Subcutaneous abdominal adipose tissue (tissue), 5 donors: ENCODE results near the gene HTR1D.
"Not testable (repeated sequence)": the region's sequence is repeated elsewhere in the genome, so short reads cannot be mapped to it uniquely, and the experiment has no call there.

ENCODE experiments used
- H3K27ac ChIP-seq: one replicate; pipeline ENCODE4 v1.7.0; 2013; ENCODE audit warnings: low read depth, mild to moderate bottlenecking, inconsistent platforms, low read length, moderate library complexity
- H3K27me3 ChIP-seq, 5 donors: one replicate each; pipeline ENCODE4 v1.7.0; 2013; ENCODE audit warnings: low read length in 5 of 5, inconsistent platforms in 1 of 5; ENCODE audit not compliant: control insufficient read depth in 5 of 5, insufficient read depth in 4 of 5
- H3K36me3 ChIP-seq, 5 donors: one replicate each; pipeline ENCODE4 v1.7.0; 2013; ENCODE audit warnings: low read length in 5 of 5; ENCODE audit not compliant: control insufficient read depth in 5 of 5, insufficient read depth in 5 of 5
- H3K4me1 ChIP-seq, 5 donors: one replicate each; pipeline ENCODE4 v1.7.0; 2013; ENCODE audit warnings: low read length in 5 of 5, mild to moderate bottlenecking in 3 of 5, moderate library complexity in 1 of 5; ENCODE audit not compliant: control insufficient read depth in 5 of 5, insufficient read depth in 5 of 5
- H3K4me3 ChIP-seq, 5 donors: one replicate each; pipeline ENCODE4 v1.7.0; 2013; ENCODE audit warnings: low read length in 5 of 5, low read depth in 1 of 5
- H3K9ac ChIP-seq, 5 donors: one replicate each; pipeline ENCODE4 v1.7.0; 2013; ENCODE audit warnings: low read length in 5 of 5, mild to moderate bottlenecking in 4 of 5, moderate library complexity in 3 of 5
- H3K9me3 ChIP-seq, 5 donors: one replicate each; pipeline ENCODE4 v1.7.0; 2013; ENCODE audit warnings: low read length in 5 of 5; ENCODE audit not compliant: control insufficient read depth in 5 of 5
- donor health status: healthy.
- donor health status: healthy.
- donor health status: healthy.
- donor health status: healthy.
- donor health status: healthy.

HTR1D gene

DNA sequence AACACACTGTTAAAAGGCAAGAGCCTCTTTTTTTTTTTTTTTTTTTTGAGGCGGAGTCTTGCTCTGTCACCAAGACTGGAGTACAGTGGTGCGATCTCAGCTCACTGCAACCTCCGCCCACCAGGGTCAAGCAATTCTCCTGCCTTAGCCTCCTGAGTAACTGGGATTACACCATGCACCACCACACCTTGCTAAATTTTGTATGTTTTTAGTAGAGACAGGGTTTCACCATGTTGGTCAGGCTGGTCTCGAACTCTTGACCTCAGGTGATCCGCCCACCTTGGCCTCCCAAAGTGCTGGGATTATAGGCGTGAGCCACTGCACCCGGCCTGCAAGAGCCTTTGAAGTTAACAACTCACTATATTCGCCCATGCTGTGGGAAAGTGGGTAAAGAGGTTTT lies 9.6 kb downstream of the HTR1D start:
- H3K4me1 ChIP-seq, H3K9me3 ChIP-seq, H3K27ac ChIP-seq, H3K4me3 ChIP-seq, H3K36me3 ChIP-seq, H3K9ac ChIP-seq: not testable (repeated sequence)
- peaks cover 8 to 20% (median 11%) of the 10 kb centered on the region in 5 donors for H3K27me3 ChIP-seq

DNA sequence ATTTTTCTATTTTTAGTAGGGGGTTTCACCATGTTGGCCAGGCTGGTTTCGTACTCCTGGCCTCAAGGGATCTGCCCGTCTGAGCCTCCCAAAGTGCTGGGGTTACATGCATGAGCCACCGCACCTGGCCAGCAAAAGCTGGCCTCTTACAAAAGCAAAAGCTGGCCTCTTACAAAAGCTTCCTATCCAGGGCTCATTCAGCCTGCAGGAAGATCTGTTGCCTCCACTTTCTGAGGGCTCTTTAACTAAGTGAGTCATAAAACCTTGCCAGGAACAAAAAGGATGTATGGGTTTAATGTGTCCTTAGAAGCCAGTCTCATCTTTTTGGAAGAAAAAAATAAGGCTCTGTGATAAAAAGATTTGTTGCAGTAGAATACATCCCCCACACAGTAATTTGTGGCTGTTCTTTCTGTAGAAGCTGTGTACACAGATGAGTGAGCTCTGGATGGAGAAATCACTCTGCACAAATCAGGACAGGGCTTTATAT lies 15.0 kb downstream of the HTR1D start:
- Histone ChIP-seq H3K27ac (no peak overlapping the region), H3K9ac (no peak overlapping the region), H3K36me3 (no peaks in the 10 kb centered on the region), H3K9me3 (no peaks in the 10 kb centered on the region), H3K27me3 (peaks cover 0 to 5% (median 3%) of the 10 kb centered on the region in 5 donors), H3K4me3 (no peak overlapping the region), H3K4me1 (no peaks in the 10 kb centered on the region)

DNA sequence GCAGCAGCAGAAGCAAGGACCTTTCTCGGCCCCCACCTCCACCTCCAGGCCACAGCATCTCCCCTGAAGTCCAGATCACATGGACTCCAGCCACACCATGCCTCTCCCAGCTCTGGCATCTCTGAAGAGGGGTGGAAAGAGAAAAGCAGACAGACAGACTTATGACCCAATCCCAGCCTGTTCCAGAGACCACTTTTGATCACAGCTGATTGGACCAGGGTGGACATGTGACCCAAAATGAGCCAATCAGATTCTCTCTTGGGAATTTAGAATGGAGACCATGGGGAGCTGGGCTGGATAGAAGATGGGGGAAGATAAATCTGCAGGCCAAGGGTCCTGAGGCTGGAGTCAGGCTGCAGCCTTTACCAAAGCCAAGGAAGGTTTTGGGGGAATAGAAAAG lies 16.4 kb downstream of the HTR1D start:
- peaks cover 0 to 5% (median 0%) of the 10 kb centered on the region in 5 donors for H3K27me3 ChIP-seq
- H3K9ac ChIP-seq = no peak overlapping the region
- H3K9me3 ChIP-seq = no peaks in the 10 kb centered on the region
- no peaks in the 10 kb centered on the region for H3K4me1 ChIP-seq
- H3K36me3 ChIP-seq = no peaks in the 10 kb centered on the region
- no peak overlapping the region for H3K27ac ChIP-seq
- no peak overlapping the region for H3K4me3 ChIP-seq

DNA sequence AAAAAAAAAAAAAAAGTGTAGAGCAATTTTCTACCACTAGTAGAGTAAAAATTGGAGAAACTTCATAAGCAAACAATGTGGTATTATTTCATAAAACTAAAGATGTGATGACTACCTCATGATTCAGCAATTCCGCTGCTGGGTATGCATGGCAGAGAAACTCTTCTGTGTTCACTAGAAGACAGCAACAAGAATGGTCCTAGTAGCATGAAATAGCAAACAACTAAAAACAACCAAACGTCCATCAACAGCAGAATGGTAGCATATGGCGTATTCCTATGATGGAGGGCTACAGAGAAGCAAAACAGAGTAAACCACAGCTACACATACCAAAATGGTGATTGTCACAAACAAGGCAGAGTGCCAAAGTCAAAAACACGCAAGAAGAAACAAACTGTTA lies 18.9 kb downstream of the HTR1D start:
- peaks cover 0 to 9% (median 5%) of the 10 kb centered on the region in 5 donors for H3K27me3 ChIP-seq

DNA sequence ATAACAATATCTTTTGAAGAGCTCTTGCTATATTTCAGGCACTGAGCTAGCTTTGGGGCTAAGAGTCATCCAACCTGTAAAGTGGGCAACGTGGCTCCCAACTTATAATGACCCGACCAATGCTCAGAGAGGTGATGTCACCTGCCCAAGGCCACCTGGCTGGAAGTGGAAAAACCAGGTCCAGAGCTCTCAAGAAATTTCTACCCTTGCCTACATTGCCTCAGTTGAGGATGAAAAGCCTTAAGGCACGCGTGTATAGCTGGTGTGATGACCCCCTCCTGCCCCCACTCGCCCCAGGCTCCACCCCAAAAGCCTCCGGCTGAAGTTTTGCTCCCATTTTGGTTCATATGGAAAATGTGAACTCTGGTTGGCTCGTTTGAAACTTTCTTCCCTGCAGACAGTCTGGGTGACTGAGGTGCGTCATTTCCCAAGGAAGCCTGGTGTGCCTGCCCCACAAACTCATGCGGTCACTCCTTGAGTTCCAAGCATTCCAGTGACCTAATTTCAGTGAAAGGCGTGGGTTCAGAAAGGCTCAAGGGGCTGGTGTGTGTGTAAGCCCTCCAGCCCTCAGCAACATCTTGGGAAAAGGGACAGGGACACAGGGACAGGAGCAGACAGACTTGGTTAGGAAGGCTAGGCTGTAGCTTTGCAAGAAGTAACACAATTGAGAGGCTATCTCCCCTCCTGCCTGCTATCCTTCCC lies 20.5 kb downstream of the HTR1D start:
- no peaks in the 10 kb centered on the region for H3K36me3 ChIP-seq

More for the DNA sequence above, 18.9 kb downstream of the HTR1D start:
- no peaks in the 10 kb centered on the region for H3K36me3 ChIP-seq
- no peak overlapping the region for H3K27ac ChIP-seq
- peaks cover 0 to 5% (median 0%) of the 10 kb centered on the region in 5 donors for H3K4me1 ChIP-seq
- H3K4me3 ChIP-seq = no peak overlapping the region
- H3K9ac ChIP-seq = no peak overlapping the region
- H3K9me3 ChIP-seq = no peaks in the 10 kb centered on the region

DNA sequence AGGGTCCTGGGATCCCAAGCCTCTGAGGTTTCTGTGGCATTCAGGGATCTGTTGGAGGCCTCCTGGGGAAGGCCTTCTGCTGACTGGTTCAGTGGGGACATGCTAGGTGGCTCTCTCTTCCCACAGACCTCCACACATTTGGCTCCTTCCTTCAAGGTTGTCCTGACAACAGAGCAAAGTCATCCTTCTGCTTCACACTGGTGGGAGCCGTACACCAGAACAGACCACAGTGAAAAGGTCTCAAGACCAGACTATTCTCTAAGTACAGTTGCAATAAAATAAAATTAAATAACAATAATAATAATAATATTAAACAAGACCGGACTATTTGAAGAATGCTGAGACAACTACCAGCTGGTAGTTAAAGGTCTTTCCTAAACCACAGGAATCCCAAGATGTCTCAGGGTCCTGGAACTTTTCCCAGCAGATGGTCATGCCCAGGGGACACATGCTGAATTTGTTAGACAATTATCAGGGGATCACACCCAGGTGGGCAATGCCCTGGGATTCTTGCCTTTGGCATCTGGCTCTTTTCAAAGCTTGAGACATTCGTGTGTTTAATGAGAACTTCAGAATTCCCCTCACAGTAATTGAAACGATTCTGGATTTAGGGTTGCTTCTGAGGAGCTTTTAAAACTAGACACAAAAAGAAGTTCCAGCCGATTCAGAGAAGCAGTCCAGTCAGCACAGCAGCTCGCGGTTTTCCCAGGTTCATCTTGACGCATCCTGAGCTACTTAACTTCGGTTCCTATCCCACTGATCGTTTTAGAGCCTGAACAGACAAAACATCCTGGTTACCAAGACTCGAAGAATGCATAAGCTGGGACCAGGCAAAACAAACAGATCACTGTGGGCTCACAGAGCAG lies 22.9 kb downstream of the HTR1D start:
- no peaks in the 10 kb centered on the region for H3K9me3 ChIP-seq
- H3K9ac ChIP-seq = no peak overlapping the region
- peaks cover 0 to 5% (median 0%) of the 10 kb centered on the region in 5 donors for H3K4me1 ChIP-seq
- peaks cover 0 to 6% (median 0%) of the 10 kb centered on the region in 5 donors for H3K27me3 ChIP-seq
- H3K36me3 ChIP-seq = no peaks in the 10 kb centered on the region
- H3K27ac ChIP-seq = no peak overlapping the region
- H3K4me3 ChIP-seq = no peak overlapping the region

More for the DNA sequence above, 20.5 kb downstream of the HTR1D start:
- Histone ChIP-seq H3K27me3 (peaks cover 0 to 9% (median 5%) of the 10 kb centered on the region in 5 donors), H3K9me3 (no peaks in the 10 kb centered on the region), H3K27ac (no peak overlapping the region), H3K9ac (no peak overlapping the region), H3K4me1 (peaks cover 0 to 5% (median 0%) of the 10 kb centered on the region in 5 donors), H3K4me3 (no peak overlapping the region)

DNA sequence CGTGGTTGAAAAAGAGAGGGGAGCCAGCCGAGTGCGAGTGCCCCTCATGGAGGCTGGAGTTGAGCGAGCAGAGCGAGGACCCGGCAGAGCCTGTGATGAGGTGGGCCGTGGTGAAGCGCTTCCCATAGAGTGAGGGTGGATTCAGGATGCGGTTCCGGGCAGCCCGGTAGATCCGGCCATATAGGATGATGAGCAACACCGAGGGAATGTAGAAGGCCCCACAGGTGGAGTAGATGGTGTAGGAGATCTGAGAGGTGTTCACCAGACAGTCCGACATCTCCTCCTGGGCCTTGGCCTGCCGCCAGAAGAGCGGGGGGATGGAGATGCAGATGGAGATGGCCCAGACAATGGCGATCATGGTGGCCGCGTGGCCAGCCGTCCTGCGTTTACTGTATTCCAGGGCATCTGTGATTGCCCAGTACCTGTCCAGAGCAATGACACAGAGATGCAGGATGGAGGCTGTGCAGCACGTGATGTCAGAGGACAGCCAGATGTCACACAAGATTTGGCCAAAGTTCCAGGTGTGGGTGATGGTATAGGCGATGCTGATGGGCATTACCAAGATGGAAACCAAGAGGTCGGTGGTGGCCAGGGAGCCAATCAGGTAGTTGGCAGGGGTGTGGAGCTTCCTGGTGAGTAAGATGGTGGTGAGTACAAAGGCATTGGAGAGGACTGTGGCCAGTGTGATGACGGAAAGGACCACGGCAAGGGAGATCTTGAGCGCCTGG lies 23.7 kb downstream of the HTR1D start:
- H3K4me1 ChIP-seq = peaks cover 0 to 5% (median 0%) of the 10 kb centered on the region in 5 donors
- H3K9ac ChIP-seq = no peak overlapping the region
- no peak overlapping the region for H3K27ac ChIP-seq
- peaks cover 0 to 6% (median 0%) of the 10 kb centered on the region in 5 donors for H3K27me3 ChIP-seq
- H3K9me3 ChIP-seq = no peaks in the 10 kb centered on the region
- H3K36me3 ChIP-seq = no peaks in the 10 kb centered on the region
- H3K4me3 ChIP-seq = no peak overlapping the region

DNA sequence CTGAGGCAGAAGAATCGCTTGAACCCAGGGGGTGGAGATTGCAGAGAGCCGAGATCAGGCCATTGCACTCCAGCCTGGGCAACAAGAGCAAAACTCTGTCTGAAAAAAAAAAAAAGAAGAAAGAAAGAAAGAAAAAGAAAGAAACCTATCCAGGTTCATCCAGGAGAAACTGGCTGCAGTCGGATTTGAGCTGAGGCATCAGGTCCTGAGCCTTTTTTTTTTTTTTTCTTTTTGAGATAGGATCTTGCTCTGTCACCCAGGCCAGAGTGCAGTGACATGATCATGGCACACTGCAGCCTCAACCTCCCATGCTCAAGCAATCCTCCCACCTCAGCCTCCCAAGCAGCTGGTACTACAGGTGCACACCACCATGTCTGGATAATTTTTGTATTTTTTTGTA lies 26.1 kb downstream of the HTR1D start:
- Histone ChIP-seq H3K9ac (no peak overlapping the region), H3K9me3 (no peaks in the 10 kb centered on the region), H3K27me3 (peaks cover 0 to 6% (median 0%) of the 10 kb centered on the region in 5 donors), H3K4me3 (no peak overlapping the region), H3K4me1 (peaks cover 0 to 5% (median 0%) of the 10 kb centered on the region in 5 donors), H3K27ac (no peak overlapping the region), H3K36me3 (no peaks in the 10 kb centered on the region)

DNA sequence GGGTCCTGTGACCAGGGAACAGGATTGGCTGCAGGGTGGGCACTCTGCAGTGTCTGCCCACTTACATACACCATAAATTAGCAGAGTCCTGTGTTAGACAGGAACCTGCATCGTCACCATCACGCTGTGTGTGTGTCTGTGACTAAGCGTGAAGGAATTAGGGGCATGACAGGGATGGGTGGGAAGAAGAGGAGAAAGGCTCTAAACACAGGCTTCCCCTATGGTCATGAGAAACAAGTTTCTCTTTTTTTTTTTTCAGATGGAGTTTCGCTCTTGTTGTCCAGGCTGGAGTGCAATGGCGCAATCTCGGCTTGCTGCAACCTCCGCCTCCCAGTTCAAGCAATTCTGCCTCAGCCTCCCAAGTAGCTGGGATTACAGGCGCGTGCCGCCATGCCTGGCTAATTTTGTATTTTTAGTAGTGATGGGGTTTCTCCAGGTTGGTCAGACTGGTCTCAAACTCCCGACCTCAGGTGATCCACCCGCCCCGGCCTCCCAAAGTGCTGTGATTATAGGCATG lies 28.3 kb downstream of the HTR1D start:
- H3K9me3 ChIP-seq, H3K9ac ChIP-seq, H3K4me3 ChIP-seq, H3K27me3 ChIP-seq, H3K4me1 ChIP-seq, H3K27ac ChIP-seq, H3K36me3 ChIP-seq: not testable (repeated sequence)
